Right atrium auricular region (tissue), 2 donors: ENCODE measurements around the gene CCNF. TPM values are rescaled to one million over a fixed set of nuclear protein-coding genes. Genes with fewer than 3 reads are reported as not detected.

Experiments
- DNase-seq: peaks from one replicate; pipeline ENCODE4 v3.0.0-alpha.2; 2019; ENCODE audit warnings: low spot score
- H3K27ac ChIP-seq, 2 donors: fragments of 200-600 bp; sonication (generic); 1 replicate in 1 of 2; 2 replicates in 1 of 2; pipeline ENCODE4 v1.5.1; 2016 to 2019
- H3K27me3 ChIP-seq, 2 donors: fragments of 200-600 bp; sonication (generic); one replicate each; pipeline versions ENCODE4 v1.5.1 to v1.6.0; 2017 to 2019
- H3K36me3 ChIP-seq: fragments of 200-600 bp; sonication (generic); one replicate; pipeline ENCODE4 v1.5.1; 2016
- H3K4me1 ChIP-seq, 2 donors: fragments of 200-600 bp; sonication (generic); one replicate each; pipeline versions ENCODE4 v1.5.1 to v1.6.0; 2017 to 2019
- H3K4me3 ChIP-seq, 2 donors: fragments of 200-600 bp; sonication (generic); 1 replicate in 1 of 2; 2 replicates in 1 of 2; pipeline ENCODE4 v1.5.1; 2017 to 2019; ENCODE audit warnings: mild to moderate bottlenecking in 1 of 2, moderate library complexity in 1 of 2
- H3K9me3 ChIP-seq, 2 donors: fragments of 200-600 bp; sonication (generic); one replicate each; pipeline ENCODE4 v1.5.1; 2019
- total RNA-seq, 2 donors: library from RNA; depleted of rRNA; stranded (reverse); fragments of >200 nt; gene quantifications; one replicate each; pipeline ENCODE4 v1.1.0, GENCODE V29; 2016
- TF ChIP-seq, protein P1 (sequence below), 2 donors: fragments of 200-600 bp; sonication (generic); IDR thresholded peaks; one replicate each; pipeline ENCODE4 v1.5.1; 2019; ENCODE audit warnings: antibody characterized with exemption in 2 of 2

CCNF gene
- total RNA-seq, 2 donors from 2014 or later: 1.4 to 1.7 TPM

DNA sequence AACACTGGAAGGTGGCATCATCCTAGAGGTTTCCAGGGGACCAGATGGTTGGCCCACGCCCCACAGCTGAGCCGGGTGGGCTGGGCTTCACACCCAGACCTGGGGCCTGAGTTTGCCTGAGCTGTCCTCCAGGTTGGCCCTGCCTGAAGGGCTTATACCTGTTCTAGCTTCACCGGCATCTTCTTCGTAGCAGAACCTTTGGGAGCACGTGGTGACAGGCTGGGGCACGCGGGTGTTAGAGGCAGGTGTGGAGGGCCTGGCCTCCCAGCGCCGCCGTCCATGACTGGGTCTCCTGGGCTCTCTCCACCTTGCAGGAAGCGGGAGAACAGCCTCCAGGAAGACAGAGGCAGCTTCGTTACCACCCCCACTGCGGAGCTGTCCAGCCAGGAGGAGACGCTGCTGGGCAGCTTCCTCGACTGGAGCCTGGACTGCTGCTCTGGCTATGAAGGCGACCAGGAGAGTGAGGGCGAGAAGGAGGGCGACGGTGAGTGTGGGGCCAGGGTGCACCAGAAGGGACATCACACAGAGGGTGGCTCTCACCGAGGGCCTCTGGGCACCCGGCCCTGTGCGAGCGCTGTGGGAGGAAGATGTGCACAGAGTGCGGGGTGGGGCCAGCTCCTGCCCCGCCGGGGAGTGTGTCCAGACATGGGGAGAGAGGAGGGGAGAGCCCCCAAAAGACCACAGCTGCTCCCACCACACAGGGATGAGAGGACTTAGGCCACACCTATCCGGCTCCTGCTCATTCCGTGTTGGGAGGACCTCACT, 26.0 kb downstream of the CCNF start:
- no peak for DNase-seq
- TF ChIP-seq, protein P1, sequence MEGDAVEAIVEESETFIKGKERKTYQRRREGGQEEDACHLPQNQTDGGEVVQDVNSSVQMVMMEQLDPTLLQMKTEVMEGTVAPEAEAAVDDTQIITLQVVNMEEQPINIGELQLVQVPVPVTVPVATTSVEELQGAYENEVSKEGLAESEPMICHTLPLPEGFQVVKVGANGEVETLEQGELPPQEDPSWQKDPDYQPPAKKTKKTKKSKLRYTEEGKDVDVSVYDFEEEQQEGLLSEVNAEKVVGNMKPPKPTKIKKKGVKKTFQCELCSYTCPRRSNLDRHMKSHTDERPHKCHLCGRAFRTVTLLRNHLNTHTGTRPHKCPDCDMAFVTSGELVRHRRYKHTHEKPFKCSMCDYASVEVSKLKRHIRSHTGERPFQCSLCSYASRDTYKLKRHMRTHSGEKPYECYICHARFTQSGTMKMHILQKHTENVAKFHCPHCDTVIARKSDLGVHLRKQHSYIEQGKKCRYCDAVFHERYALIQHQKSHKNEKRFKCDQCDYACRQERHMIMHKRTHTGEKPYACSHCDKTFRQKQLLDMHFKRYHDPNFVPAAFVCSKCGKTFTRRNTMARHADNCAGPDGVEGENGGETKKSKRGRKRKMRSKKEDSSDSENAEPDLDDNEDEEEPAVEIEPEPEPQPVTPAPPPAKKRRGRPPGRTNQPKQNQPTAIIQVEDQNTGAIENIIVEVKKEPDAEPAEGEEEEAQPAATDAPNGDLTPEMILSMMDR (IDR thresholded peaks at IDR 0.05): no peak

DNA sequence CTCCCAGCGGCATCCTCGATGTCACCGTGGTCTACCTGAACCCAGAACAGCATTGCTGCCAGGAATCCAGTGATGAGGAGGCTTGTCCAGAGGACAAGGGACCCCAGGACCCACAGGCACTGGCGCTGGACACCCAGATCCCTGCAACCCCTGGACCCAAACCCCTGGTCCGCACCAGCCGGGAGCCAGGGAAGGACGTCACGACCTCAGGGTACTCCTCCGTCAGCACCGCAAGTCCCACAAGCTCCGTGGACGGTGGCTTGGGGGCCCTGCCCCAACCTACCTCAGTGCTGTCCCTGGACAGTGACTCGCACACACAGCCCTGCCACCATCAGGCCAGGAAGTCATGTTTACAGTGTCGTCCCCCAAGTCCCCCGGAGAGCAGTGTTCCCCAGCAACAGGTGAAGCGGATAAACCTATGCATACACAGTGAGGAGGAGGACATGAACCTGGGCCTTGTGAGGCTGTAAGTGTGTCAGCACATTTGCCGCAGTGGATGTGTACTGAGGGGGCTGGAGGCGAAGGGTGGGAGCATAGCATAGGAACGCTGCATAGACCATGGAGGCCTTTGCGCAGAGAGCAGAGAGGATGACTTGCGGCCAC, 27.4 kb downstream of the CCNF start:
- H3K4me1 ChIP-seq: peaks cover 0 to 19% of the 10 kb centered on the region in 2 donors
- H3K27ac ChIP-seq: no peak overlapping the region
- H3K9me3 ChIP-seq: no peaks in the 10 kb centered on the region
- H3K36me3 ChIP-seq: no peaks in the 10 kb centered on the region
- DNase-seq: no peak
- no peaks in the 10 kb centered on the region for H3K27me3 ChIP-seq
- no peak overlapping the region for H3K4me3 ChIP-seq
- TF ChIP-seq, protein P1 (IDR thresholded peaks at IDR 0.05): no peak

More for the DNA sequence above, 26.0 kb downstream of the CCNF start:
- Histone ChIP-seq H3K27ac (no peak overlapping the region), H3K4me3 (no peak overlapping the region), H3K27me3 (no peaks in the 10 kb centered on the region), H3K36me3 (no peaks in the 10 kb centered on the region), H3K9me3 (no peaks in the 10 kb centered on the region), H3K4me1 (peaks cover 0 to 12% of the 10 kb centered on the region in 2 donors)

DNA sequence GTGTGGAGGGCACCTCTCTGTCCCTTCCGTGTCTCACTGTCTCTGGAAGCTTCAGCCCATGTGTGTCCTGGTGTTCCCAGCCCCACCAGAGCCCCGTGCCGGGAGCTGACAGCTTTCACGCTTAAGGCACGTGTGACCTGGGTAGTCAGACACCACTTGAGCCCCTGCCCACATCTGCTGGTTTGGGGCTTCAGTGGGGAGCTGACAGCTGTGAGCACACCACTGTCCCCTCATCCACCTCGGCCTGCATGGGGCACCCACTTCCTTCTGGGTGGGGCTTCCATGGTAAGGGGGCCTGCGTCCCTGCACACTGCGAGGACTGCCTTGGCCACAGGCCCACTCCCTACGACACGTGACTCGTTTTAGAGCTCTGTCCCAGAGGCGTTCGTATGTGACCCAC, 28.0 kb downstream of the CCNF start:
- no peak for DNase-seq
- Histone ChIP-seq H3K9me3 (no peaks in the 10 kb centered on the region), H3K27me3 (no peaks in the 10 kb centered on the region), H3K27ac (no peak overlapping the region), H3K36me3 (no peaks in the 10 kb centered on the region), H3K4me3 (no peak overlapping the region), H3K4me1 (peaks cover 0 to 19% of the 10 kb centered on the region in 2 donors)
- TF ChIP-seq, protein P1 (IDR thresholded peaks at IDR 0.05): no peak

DNA sequence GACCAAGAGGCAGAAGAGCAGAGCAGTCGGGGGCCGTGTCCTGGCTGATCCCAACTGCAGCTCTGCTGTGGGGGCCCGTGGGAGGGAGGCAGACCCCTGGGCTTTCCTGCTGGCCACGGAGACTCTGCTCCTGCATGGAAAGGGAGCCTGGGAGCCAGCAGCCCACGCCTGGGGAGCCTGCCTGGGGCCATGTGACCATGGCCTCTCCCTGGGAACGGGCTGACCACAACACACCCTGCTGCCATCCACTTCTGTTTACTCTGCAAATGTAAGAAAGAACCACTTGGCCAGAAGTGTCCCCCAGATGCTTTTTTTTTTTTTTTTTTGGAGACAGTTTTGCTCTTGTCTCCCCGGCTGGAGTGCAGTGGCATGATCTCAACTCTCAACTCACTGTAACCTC, 28.7 kb downstream of the CCNF start:
- Histone ChIP-seq H3K4me1 (peaks cover 0 to 19% of the 10 kb centered on the region in 2 donors), H3K9me3 (no peaks in the 10 kb centered on the region), H3K27ac (no peak overlapping the region), H3K36me3 (no peaks in the 10 kb centered on the region), H3K27me3 (no peaks in the 10 kb centered on the region), H3K4me3 (no peak overlapping the region)
- DNase-seq: no peak
- TF ChIP-seq, protein P1 (IDR thresholded peaks at IDR 0.05): no peak

DNA sequence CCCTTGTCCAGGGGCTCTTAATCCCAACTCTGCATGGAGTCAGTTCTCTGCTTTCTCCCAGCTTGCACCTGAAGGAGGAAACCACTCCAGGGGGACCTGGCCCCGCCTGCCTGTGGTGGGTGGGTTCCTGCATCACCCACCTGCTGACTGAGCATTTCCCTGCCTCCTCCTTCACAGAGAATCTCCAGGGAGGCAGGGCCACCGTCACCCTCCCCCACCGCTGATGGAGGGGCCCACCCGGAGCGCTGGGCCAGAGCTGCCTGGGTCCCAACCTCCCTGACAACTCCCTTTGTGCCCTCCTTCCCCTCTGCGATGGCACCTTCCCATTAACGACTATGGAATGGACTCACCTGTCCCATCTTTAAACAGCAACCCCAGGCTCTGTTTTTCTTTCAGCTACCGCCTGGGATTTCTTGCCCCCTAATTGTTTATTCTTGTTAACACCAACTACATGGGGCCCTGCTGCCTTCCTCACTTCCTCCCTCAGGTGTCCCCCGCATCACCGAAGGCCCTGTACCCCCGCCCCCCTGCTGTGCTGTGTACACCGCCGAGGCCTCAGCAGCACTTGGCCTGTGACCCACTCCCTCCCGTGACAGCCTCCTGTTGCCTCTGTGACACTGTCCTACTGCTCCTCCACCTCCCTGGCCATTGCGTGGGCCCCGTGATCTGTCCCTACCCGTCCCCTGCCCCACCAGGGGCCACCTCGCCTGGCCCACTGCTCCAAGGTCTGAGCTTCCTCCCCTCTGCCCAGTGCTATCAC, 29.8 kb downstream of the CCNF start:
- Histone ChIP-seq H3K9me3 (no peaks in the 10 kb centered on the region), H3K27me3 (no peaks in the 10 kb centered on the region), H3K27ac (peak overlapping the region; percentile 37 to 65), H3K4me3 (peak overlapping the region; percentile 43 to 60), H3K4me1 (peaks cover 0 to 19% of the 10 kb centered on the region in 2 donors), H3K36me3 (no peaks in the 10 kb centered on the region)
- TF ChIP-seq, protein P1 (IDR thresholded peaks at IDR 0.05): no peak
- DNase-seq: no peak
